Measurements from ENCODE around the gene CCBE1. TPM values are rescaled to one million over a fixed set of nuclear protein-coding genes. Genes with fewer than 3 reads are reported as not detected.
A peak's percentile ranks its signal among the peaks of the same experiment; 100 is the strongest.

CCBE1 gene
- total and polyA plus RNA-seq, 2 donors (not counting 1 experiment from before 2014, with no cell fraction given), result 122 TPM

- H4K20me1 ChIP-seq (ENCODE audit: control insufficient read depth, extremely low read depth, insufficient read depth, low read length), result peaks cover 3% of the 10 kb centered on the region
- peak overlapping the region; percentile 47 for H3K4me2 ChIP-seq (ENCODE audit: extremely low read depth, insufficient read depth, low read length)
- H3K27me3 ChIP-seq (ENCODE audit: control insufficient read depth, insufficient read depth, low read length), result no peaks in the 10 kb centered on the region
- H3K4me1 ChIP-seq (ENCODE audit: control insufficient read depth, extremely low read depth, insufficient read depth, low read length), result peaks cover 11% of the 10 kb centered on the region
- H3K9me3 ChIP-seq (ENCODE audit: control insufficient read depth, insufficient read depth, low read depth, low read length), result no peaks in the 10 kb centered on the region
- peak; percentile 66 to 92 for DNase-seq (ENCODE audit: low read depth in 2 of 2)
- H2AFZ ChIP-seq (ENCODE audit: low read length), result no peak overlapping the region
- no peak overlapping the region for H3K9ac ChIP-seq (ENCODE audit: insufficient read depth, low read length)
- H3K27ac ChIP-seq (ENCODE audit: insufficient read depth, low read length), result peak overlapping the region; percentile 47
- no peaks in the 10 kb centered on the region for H3K36me3 ChIP-seq (ENCODE audit: control insufficient read depth, insufficient read depth, low read length)
- TF ChIP-seq, protein P1, sequence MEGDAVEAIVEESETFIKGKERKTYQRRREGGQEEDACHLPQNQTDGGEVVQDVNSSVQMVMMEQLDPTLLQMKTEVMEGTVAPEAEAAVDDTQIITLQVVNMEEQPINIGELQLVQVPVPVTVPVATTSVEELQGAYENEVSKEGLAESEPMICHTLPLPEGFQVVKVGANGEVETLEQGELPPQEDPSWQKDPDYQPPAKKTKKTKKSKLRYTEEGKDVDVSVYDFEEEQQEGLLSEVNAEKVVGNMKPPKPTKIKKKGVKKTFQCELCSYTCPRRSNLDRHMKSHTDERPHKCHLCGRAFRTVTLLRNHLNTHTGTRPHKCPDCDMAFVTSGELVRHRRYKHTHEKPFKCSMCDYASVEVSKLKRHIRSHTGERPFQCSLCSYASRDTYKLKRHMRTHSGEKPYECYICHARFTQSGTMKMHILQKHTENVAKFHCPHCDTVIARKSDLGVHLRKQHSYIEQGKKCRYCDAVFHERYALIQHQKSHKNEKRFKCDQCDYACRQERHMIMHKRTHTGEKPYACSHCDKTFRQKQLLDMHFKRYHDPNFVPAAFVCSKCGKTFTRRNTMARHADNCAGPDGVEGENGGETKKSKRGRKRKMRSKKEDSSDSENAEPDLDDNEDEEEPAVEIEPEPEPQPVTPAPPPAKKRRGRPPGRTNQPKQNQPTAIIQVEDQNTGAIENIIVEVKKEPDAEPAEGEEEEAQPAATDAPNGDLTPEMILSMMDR (conservative IDR thresholded peaks at IDR 0.05 in 1 of 2, IDR thresholded peaks at IDR 0.05 in 1 of 2; ENCODE audit: low read depth in 1 of 2, low read length in 2 of 2), result no peak
- no peak for TF ChIP-seq EZH2 (IDR thresholded peaks at IDR 0.05; ENCODE audit: low read length, missing control alignments)
- peaks cover 71% of the 10 kb centered on the region for H3K79me2 ChIP-seq (ENCODE audit: control insufficient read depth, insufficient read depth, low read length)
- H3K4me3 ChIP-seq (replicated peaks in 1 of 4; ENCODE audit: control extremely low read depth in 1 of 4, insufficient read depth in 1 of 4, low read depth in 3 of 4, low read length in 4 of 4), result peak overlapping the region in 1 of 4 experiments; percentile 3
Measured at GRCh38 chr18:59606193-59607077, 90.8 kb downstream of the CCBE1 start.

- H3K27ac ChIP-seq (ENCODE audit: insufficient read depth, low read length), result peak overlapping the region; percentile 47
- no peaks in the 10 kb centered on the region for H3K27me3 ChIP-seq (ENCODE audit: control insufficient read depth, insufficient read depth, low read length)
- peak overlapping the region in 1 of 4 experiments; percentile 3 for H3K4me3 ChIP-seq (replicated peaks in 1 of 4; ENCODE audit: control extremely low read depth in 1 of 4, insufficient read depth in 1 of 4, low read depth in 3 of 4, low read length in 4 of 4)
- no peak overlapping the region for H3K9ac ChIP-seq (ENCODE audit: insufficient read depth, low read length)
- H3K4me2 ChIP-seq (ENCODE audit: extremely low read depth, insufficient read depth, low read length), result peak overlapping the region; percentile 47
- no peaks in the 10 kb centered on the region for H3K9me3 ChIP-seq (ENCODE audit: control insufficient read depth, insufficient read depth, low read depth, low read length)
- peaks cover 11% of the 10 kb centered on the region for H3K4me1 ChIP-seq (ENCODE audit: control insufficient read depth, extremely low read depth, insufficient read depth, low read length)
- peak; percentile 41 to 82 for DNase-seq (ENCODE audit: low read depth in 2 of 2)
- TF ChIP-seq, protein P1 (conservative IDR thresholded peaks at IDR 0.05 in 1 of 2, IDR thresholded peaks at IDR 0.05 in 1 of 2; ENCODE audit: low read depth in 1 of 2, low read length in 2 of 2), result no peak
- TF ChIP-seq EZH2 (IDR thresholded peaks at IDR 0.05; ENCODE audit: low read length, missing control alignments), result no peak
- H2AFZ ChIP-seq (ENCODE audit: low read length), result no peak overlapping the region
- H4K20me1 ChIP-seq (ENCODE audit: control insufficient read depth, extremely low read depth, insufficient read depth, low read length), result peaks cover 3% of the 10 kb centered on the region
- H3K79me2 ChIP-seq (ENCODE audit: control insufficient read depth, insufficient read depth, low read length), result peaks cover 68% of the 10 kb centered on the region
- no peaks in the 10 kb centered on the region for H3K36me3 ChIP-seq (ENCODE audit: control insufficient read depth, insufficient read depth, low read length)
Measured at GRCh38 chr18:59605633-59606192, 91.5 kb downstream of the CCBE1 start.

- Histone ChIP-seq H3K36me3 (ENCODE audit: control insufficient read depth, insufficient read depth, low read length) (no peaks in the 10 kb centered on the region), H3K79me2 (ENCODE audit: control insufficient read depth, insufficient read depth, low read length) (peaks cover 68% of the 10 kb centered on the region), H3K27ac (ENCODE audit: insufficient read depth, low read length) (no peak overlapping the region), H3K4me2 (ENCODE audit: extremely low read depth, insufficient read depth, low read length) (no peak overlapping the region), H3K27me3 (ENCODE audit: control insufficient read depth, insufficient read depth, low read length) (no peaks in the 10 kb centered on the region), H3K4me1 (ENCODE audit: control insufficient read depth, extremely low read depth, insufficient read depth, low read length) (peaks cover 11% of the 10 kb centered on the region), H3K9ac (ENCODE audit: insufficient read depth, low read length) (no peak overlapping the region), H4K20me1 (ENCODE audit: control insufficient read depth, extremely low read depth, insufficient read depth, low read length) (peaks cover 3% of the 10 kb centered on the region), H3K9me3 (ENCODE audit: control insufficient read depth, insufficient read depth, low read depth, low read length) (no peaks in the 10 kb centered on the region), H3K4me3 (replicated peaks in 1 of 4; ENCODE audit: control extremely low read depth in 1 of 4, insufficient read depth in 1 of 4, low read depth in 3 of 4, low read length in 4 of 4) (no peak overlapping the region), H2AFZ (ENCODE audit: low read length) (no peak overlapping the region)
- DNase-seq (ENCODE audit: low read depth in 2 of 2), result no peak
- TF ChIP-seq EZH2 (IDR thresholded peaks at IDR 0.05; ENCODE audit: low read length, missing control alignments), result no peak
- TF ChIP-seq, protein P1 (conservative IDR thresholded peaks at IDR 0.05 in 1 of 2, IDR thresholded peaks at IDR 0.05 in 1 of 2; ENCODE audit: low read depth in 1 of 2, low read length in 2 of 2), result no peak
Measured at GRCh38 chr18:59604877-59605276, 92.3 kb downstream of the CCBE1 start.
